GM21529 (cell line): Measurements from ENCODE around the gene NUP160.
"Not testable (repeated sequence)": the region's sequence is repeated elsewhere in the genome, so short reads cannot be mapped to it uniquely, and the experiment has no call there.

Experiments used
- ATAC-seq: cut with Tn5 transposase; IDR thresholded peaks from one replicate; pipeline ENCODE4 v1.9.1; 2021; ENCODE audit not compliant: unreplicated experiment

NUP160 gene

DNA sequence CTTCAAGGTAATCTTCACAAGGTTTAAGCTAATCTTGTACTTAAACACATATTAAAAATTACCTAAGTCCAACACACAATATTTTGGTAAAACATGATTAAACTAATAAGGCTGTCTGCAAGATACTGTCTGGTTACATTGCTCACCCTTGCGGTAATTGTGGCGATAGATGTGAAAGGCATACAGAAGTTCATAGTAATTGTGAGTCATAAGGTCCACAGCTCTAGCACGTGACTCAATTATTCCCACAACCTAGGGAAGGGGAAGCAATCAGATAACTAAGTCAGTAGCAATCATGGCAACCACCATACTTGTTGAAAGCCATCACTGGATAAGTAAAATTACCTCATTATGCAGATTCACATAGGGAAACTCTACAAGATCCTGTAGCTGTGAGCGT lies 50.5 kb downstream of the NUP160 start:
- ATAC-seq = no peak

DNA sequence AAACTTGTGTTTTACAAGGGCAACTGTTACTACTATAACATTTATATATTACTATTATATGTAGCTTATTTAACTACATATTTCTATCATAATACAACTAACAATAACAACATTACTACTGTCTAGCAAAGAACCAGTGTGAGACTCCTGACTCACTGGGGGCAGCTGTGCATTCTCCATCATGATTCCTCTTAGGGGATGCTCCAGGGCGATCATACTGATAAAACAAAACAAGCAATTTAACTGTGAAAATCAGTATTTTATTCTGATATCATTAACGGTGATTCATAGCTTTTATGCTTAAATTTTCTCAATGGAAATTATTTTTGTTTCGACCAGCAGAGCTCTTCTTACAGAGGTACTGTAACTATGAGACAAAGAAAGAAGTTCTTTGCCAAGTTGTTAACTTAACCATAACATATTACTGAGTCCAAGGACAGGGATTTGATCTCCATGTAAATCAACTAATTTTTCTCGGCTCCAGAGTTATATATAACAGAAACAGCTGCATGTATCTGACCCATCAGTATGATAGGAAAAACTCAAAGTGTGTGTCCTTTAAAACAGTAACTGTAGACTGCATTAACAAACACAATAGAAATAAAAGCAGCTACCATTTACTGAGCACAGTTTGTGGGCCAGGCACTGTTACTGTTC lies 56.2 kb downstream of the NUP160 start:
- no peak for ATAC-seq

DNA sequence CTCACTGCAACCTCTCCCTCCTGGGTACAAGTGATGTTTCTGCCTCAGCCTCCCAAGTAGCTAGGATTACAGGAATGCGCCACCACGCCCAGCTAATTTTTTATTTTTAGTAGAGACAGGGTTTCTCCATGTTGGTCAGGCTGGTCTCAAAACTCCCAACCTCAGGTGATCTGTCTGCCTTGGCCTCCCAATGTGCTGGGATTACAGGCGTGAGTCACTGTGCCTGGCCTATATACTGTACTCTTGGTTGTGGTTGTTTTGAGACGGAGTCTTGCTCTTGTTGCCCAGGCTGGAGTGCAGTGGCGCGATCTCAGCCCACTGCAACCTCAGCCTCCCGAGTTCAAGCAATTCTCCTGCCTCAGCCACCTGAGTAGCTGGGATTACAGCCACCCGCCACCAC lies 58.1 kb downstream of the NUP160 start:
- not testable (repeated sequence) for ATAC-seq

DNA sequence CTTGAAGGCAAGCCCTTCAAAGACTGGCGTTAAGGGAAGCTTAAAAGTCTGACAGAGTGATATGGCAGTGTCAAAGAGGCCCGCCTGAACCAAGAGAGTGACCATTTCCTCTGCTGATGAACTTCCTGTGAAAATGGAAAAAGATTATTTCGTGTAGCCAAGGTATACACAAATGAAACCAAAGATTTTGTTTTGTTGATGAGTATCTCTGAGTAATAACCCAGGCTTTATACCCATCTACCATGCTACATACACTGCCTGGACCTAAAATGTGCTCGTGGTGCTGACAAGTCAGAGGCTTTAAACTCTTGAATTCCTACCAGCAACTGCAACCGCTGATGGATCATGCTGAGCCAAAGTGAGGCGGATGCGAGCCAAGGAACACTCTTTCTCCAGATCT lies 60.0 kb downstream of the NUP160 start:
- no peak for ATAC-seq

DNA sequence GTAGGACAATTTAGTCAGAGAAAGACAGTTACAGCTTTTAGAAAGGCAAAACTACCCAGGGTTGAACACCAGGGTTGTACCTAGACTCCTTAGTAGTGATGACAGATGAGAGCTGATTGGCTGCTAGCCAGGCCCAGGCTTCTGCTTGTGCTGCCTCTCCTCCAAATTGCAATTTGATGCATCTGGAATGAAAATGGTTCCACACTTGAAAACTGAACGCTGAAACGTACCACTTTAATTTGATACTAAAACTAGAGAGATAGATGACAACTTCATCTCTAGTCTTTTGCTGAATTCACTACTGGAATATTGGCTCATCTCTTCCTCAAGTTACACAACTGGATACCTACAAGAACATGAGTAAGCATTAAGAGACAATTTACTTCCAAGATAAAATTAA lies 61.8 kb downstream of the NUP160 start:
- ATAC-seq = no peak

DNA sequence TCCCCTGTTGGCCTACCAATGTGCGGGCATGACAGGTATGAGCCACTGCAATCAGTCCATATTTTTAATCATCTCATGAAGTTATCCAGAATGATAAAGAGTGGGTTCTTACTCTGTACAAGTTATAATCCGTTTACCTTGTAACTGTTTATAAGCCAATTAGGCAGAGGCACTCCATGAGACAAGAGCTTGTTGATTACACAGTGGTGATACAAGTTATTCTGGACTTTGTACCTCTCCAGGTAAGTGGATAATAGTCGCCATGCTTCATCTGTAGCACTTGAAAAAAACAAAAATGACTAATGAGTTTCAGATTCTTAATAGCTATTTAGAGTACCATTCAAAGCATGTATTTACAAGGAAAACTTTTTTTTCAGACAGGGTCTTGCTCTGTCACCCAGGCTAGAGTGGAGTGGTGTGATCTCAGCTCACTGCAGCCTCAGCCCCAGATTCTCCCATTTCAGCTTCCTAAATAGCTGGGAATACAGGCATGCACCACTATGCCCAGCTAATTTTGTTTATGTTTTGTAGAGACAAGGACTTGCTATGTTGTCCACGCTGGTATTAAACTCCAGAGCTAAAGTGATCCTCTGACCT lies 63.3 kb downstream of the NUP160 start:
- no peak for ATAC-seq

DNA sequence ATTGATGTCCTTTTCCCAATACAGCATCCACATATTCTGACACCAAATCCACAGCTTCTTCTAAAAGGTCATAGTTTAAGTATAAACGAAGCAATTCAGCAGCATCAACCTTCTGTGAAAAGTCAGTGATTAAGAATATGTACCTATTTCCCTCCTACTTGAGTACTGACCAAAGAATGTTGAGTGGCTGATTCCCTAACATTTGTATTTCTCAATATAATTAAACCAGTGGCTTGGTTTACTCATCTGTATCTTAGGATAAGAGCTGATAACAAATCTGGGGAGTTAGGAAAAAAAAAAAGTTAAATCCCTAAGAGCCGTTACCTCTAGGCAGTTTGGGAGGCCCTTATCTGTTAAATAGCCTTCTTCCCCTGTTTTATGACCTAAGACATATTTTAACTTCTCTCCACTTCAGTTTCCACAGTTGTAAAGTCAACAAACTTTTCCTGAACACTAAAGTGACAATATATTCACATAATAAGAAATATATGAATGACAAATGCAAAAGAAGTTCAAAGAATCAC lies 65.0 kb downstream of the NUP160 start:
- no peak for ATAC-seq

DNA sequence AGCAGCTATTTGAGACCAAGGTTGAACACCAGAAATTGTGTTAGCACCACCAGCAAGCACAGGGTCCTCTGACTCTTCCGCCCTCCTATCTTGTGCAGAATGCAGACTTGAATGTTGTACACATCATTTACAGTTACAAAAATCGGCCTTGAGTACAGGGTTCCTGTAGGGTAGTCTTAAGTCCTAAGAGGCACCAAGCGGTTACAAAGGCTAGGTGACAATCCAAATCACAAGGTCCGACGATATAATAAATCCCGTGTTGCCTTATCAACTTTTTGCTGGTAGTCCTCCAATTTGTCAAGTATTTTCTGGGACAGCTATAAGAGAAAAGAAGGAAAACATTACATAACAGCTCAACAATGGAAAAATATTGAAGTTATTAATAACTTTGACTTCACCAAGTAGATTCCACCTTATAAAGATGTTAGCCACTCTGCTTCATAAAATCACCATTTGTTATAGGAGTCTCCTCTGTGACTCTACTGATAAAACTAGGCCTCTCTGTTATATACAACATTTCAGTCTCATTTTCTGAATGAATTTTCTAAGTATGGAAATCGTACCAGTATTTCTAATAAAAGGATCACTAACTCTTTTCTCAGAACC lies 69.2 kb downstream of the NUP160 start:
- ATAC-seq = no peak

DNA sequence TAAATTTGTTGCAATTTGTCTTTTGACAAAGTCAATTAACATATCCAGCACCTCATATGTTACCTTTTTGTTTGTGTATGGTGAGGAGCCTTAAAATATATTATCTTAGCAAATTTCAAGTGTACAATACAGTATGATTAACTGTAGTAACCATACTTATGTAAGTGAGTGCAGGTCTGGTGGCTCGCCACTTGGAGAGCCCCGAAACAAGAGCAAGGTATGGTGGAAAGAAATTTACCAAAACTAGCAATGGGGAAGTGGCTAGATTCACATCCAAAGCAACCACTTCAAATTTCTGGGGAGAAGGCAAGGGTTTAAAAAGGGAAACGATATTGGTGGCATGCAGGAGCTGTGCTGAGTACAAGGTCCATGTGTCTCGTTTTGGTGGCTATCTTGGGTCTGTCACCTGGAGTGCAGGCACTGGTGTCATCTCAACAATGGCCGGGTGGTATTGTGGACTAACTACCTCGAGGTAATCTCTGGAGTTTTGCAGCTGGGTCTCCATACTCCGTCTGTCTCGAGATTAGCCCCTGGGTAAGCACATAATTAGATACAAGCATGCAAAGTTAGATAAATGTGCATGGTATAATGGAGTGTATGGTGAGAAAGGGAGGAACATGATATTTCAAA lies 72.8 kb downstream of the NUP160 start:
- ATAC-seq = no peak

DNA sequence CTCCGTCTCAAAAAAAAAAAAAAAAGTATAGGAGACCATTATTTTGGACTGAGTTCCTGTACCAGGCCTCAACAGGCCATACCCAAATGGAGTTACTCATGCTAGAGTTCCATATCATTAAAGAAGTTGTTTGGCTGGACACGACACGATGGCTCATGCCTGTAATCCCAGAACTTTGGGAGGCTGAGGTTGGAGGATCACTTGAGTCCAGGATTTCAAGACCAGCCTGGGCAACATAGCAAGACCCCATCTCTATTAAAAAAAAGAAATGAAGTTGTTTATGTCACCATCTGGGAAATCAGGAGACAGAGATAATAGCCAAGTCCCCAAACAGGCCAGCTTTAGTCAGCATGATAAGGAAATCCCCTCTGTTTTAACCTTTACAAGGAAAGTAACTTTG lies 74.3 kb downstream of the NUP160 start:
- ATAC-seq = no peak

DNA sequence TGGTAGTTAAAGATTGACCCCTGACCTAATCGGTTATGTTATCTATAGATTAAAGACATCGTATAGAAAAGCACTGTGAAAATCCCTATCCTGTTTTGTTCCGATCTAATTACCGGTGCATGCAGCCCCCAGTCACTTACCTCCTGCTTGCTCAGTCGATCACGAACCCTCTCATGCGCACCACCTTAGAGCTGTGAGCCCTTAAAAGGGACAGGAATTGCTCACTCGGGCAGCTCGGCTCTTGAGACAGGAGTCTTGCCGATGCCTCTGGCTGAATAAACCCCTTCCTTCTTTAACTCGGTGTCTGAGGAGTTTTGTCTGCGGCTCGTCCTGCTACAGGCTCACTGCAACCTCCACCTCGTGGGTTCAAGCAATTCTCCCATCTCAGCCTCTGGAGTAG lies 78.6 kb downstream of the NUP160 start:
- ATAC-seq = not testable (repeated sequence)

DNA sequence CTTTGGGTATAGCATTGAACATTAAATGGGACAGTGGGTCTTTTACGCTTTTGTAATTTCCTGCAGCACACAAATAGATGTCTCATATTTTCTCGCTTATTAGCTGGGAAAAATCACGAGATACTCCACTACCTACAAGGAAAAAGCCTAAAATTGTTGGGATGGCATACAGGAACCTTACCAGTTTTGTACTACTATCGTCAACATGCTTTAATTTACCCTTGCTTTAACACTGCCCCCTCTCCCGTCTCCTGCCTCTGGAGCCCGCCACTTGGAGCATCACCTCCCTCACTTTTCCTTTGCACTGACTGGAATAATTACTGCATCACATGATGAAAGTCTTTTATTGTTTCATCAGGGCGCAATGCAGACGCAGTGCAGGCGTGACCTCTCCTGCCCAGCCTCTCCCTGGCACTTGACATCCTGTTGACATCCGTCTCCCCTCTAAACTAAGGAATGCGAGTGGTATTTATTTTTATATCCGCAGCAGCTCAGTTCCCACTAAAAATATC lies 80.0 kb downstream of the NUP160 start:
- no peak for ATAC-seq

DNA sequence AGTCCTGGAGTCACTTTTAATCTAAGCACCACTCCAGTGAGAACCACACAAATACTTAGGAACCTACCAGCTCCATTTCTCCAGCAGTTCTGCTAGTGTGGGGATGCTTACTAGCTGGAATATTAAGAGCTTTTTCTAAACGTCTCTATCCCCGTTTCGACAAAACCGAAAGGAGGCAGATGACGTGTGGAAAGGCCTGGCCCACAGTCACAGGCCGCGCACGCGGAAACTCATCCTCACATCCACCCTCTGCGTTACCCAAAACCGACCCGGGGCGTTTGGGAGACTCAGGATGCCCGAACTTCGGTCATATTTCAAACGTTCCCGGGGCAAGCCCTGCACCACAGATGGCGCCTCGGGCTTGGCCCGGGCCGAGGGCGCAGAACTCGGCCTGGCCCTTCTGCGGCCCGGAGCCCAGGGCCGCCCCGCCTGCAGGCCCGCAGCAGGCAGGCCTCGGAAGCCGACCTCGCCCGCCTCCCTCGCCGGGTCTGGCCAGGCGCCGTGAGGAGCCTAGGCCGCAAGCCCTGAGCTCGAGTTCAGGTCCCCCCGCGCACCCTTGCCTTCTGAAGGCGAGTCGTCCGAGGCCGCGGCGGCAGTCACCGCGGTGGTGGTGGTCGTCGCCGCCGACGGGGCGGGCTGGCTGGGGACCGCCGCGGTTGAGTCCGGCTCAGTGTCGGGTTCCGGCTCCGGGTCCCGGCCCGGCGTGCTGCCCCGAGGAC lies 81.5 kb downstream of the NUP160 start:
- peak; percentile 39 for ATAC-seq

DNA sequence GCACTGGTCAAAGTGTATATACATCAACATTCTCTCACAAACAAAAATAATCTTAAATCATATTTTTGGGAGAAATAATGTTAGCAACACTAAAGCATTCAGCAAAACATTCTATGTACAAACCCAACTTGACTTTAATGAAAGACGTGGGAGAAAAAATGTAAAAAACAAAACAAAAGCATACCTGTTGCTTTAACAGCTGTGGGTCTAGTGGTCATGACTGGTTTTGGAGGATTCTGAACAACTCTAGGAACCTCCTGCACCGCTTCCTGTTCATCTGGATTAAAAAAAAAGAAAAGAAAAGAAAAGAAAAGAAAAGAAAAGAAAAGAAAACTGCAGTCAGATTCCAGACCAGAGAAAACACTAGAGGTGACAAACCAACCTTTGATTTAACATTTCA lies 83.1 kb downstream of the NUP160 start:
- ATAC-seq = no peak

DNA sequence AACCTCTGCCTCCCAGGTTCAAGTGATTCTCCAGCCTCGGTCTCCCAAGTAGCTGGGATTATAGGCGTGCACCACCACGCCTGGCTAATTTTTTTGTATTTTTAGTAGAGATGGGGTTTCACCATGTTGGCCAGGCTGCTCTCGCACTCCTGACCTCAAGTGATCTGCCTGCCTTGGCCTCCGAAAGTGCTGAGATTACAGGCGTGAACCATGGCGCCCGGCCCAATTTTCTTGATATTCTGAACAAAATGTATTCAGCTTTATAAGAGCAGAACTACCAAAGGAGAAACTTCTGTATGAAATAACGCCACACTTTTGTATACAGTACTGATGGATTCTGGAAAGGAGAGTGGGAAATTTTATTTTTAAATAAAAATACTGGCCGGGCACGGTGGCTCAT lies 88.9 kb downstream of the NUP160 start:
- not testable (repeated sequence) for ATAC-seq

DNA sequence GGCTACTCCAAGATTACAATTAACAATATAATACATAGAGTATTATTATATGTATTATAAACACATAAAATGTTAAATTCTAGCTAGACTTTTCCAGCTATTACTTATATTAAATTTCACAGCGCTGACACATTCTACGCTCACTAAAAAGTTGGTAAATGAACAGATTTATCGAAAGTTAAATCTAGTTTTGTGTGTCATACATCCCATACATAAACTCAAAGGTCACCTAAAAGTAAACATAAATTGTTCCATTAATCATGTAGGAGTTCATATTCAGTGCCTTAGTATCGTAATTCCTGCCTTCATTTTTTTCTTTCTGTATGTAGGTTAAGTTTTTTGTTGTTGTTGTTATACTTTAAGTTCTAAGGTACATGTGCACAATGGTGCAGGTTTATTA lies 91.9 kb downstream of the NUP160 start:
- ATAC-seq = no peak

DNA sequence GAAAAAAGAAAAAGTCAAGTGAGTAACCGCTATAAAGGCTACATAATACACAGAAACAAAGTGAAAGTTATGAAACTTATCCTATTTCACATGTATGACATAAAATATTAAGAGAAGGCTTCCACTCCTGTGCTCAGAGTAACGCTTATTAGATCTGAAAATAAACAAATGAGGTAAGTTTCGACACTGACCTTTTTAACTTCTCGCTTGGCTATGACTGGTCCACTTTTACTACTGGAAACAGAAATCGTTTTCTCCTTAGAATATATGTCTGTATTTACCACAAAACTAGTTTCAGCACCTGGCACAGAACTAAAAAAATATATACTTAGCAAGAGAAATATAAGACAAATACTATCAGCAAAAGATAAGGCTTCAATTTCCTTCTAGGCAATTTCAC lies 97.4 kb downstream of the NUP160 start:
- no peak for ATAC-seq

DNA sequence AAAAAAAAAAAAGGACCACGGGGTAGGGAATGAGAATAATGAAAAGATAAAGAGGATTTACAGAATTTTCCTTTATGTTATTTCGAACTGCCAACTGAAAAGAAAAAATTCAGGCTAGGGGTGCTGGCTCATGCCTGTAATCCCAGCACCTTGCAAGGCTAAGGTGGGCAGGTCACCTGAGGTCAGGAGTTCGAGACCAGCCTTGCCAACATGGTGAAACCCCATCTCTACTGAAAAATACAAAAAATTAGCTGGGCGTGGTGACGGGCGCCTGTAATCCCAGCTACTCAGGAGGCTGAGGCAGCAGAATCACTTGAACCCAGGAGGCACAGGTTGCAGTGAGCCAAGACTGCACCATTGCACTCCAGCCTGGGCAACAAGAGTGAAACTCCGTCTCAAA lies 105.7 kb downstream of the NUP160 start:
- not testable (repeated sequence) for ATAC-seq

DNA sequence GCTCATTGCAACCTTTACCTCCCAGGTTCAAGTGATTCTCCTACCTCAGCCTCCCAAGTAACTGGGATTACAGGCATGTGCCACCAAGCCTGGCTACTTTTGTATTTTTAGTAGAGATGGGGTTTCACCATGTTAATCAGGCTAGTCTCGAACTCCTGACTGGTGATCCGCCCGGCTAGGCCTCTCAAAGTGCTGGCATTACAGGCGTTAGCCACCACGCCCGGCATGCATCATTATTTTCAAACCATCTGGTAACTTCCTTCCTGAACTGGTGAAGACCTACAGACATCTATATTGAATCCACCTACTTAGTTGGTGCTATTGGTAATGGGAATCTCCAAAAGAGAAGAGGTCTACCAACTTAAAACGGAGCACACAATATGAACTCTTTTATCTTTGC lies 110.3 kb downstream of the NUP160 start:
- ATAC-seq = not testable (repeated sequence)

DNA sequence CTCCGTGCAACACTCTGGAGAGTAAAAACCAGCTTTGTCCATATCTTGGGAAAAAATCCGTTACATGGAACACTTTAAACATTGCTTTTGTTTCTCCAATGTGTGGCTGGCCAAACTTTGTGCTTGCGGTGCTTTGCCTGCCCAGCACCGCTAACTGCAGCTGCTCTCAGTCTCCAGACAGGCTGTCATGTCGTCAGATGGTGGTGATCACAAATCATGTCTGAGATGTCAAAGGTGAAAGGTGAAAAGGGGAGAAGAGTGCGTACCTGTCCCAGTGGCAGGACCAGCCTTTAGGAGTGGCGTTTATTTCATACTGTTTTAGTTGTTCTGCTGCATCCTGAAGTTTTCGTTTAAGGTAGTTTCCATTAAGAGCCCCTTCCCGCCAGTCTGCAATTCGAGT lies 115.9 kb downstream of the NUP160 start:
- no peak for ATAC-seq

DNA sequence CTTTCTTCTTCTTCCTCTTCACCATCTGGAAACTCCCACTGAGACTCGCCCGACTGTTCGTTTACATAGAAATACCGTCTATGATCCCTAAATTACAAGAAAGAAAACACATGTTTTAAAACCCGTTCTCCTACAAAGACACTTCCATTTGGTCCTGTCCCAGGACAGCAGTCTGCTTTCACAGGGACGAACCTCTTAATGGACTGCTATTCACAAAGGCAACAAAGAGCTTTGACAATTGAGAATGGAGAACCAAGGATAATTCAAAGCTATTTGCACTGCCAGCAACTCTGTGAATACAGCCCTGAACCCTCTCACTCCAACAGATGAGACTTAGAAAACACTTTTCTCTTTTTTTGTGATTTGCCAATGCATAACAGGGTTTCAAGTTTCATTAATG lies 116.7 kb downstream of the NUP160 start:
- ATAC-seq = no peak
